Lung (tissue), 12 donors: ENCODE results near the gene TPR. TPM values are rescaled to one million over a fixed set of nuclear protein-coding genes. Genes with fewer than 3 reads are reported as not detected.
A peak's percentile ranks its signal among the peaks of the same experiment; 100 is the strongest.

Experiments used
- ATAC-seq: fragments of 200-7000 bp; cut with Tn5 transposase; one replicate; pipeline ENCODE4 v1.9.1; 2020; ENCODE audit warnings: moderate number of reproducible peaks; ENCODE audit not compliant: insufficient read depth, low FRiP score
- DNase-seq, 3 donors: peaks; one replicate each; pipeline ENCODE4 v3.0.0-alpha.2; 2013 to 2017
- H3K27ac ChIP-seq, 2 donors: one replicate each; pipeline ENCODE4 v1.5.1; 2013; ENCODE audit warnings: mild to moderate bottlenecking in 2 of 2, moderate library complexity in 2 of 2, control low read depth in 1 of 2, inconsistent platforms in 1 of 2, low read depth in 1 of 2, low read length in 1 of 2
- H3K27me3 ChIP-seq, 3 donors: one replicate each; pipeline ENCODE4 v1.5.1; 2013; ENCODE audit warnings: low read length in 2 of 3; ENCODE audit not compliant: control insufficient read depth in 3 of 3, insufficient read depth in 3 of 3
- H3K36me3 ChIP-seq, 4 donors: one replicate each; pipeline ENCODE4 v1.5.1; 2013; ENCODE audit warnings: low read length in 4 of 4, mild to moderate bottlenecking in 1 of 4, moderate library complexity in 1 of 4; ENCODE audit not compliant: control insufficient read depth in 4 of 4, insufficient read depth in 4 of 4
- H3K4me1 ChIP-seq, 5 donors: one replicate each; pipeline ENCODE4 v1.5.1; 2013; ENCODE audit warnings: low read length in 5 of 5, mild to moderate bottlenecking in 2 of 5, moderate library complexity in 1 of 5; ENCODE audit not compliant: control insufficient read depth in 5 of 5, insufficient read depth in 5 of 5
- H3K4me3 ChIP-seq: one replicate; pipeline ENCODE4 v1.5.1; 2013; ENCODE audit warnings: mild to moderate bottlenecking, control low read depth, moderate library complexity
- H3K9ac ChIP-seq, 2 donors: one replicate each; pipeline ENCODE4 v1.5.1; 2013; ENCODE audit warnings: low read length in 2 of 2, control low read depth in 1 of 2; ENCODE audit not compliant: insufficient read depth in 1 of 2
- H3K9me3 ChIP-seq, 4 donors: one replicate each; pipeline ENCODE4 v1.5.1; 2013; ENCODE audit warnings: low read length in 3 of 4, mild to moderate bottlenecking in 1 of 4, moderate library complexity in 1 of 4; ENCODE audit not compliant: control insufficient read depth in 4 of 4, insufficient read depth in 3 of 4
- WGBS, 2 donors: extraction: QIAGEN DNeasy Blood & Tissue Kit; methylation state at CpG; one replicate each; pipeline ENCODE4 v1.1.7; 2013; 5-methylcytosine and 5-hydroxymethylcytosine counted together
- polyA plus RNA-seq, 2 donors: library from polyadenylated mRNA; stranded (reverse); fragments of 200-250 nt; gene quantifications; one replicate each; pipeline ENCODE4 v1.2.1, GENCODE V29; 2013
- total RNA-seq, 2 donors: library from RNA; depleted of rRNA in 1 of 2; stranded (reverse); fragments of >200 nt in 1 of 2; gene quantifications; one replicate each; pipeline ENCODE4 v1.2.1, GENCODE V29; 2014 to 2021
- TF ChIP-seq, protein P1 (sequence below): IDR thresholded peaks from 2 replicates; pipeline ENCODE4 v1.5.1; 2012; ENCODE audit warnings: mild to moderate bottlenecking; ENCODE audit errors: control extremely low read depth, extremely low read depth
- donor health status: control.
- donor health status: control.
- donor health status: Bipolar disorder and iron deficiency.
- donor health status: healthy.
- donor health status: DM: yes; HTN: yes; CAD: no.

The TPR gene
- total and polyA plus RNA-seq, 4 donors = 19.3 to 128 (median 58.7) TPM

DNA sequence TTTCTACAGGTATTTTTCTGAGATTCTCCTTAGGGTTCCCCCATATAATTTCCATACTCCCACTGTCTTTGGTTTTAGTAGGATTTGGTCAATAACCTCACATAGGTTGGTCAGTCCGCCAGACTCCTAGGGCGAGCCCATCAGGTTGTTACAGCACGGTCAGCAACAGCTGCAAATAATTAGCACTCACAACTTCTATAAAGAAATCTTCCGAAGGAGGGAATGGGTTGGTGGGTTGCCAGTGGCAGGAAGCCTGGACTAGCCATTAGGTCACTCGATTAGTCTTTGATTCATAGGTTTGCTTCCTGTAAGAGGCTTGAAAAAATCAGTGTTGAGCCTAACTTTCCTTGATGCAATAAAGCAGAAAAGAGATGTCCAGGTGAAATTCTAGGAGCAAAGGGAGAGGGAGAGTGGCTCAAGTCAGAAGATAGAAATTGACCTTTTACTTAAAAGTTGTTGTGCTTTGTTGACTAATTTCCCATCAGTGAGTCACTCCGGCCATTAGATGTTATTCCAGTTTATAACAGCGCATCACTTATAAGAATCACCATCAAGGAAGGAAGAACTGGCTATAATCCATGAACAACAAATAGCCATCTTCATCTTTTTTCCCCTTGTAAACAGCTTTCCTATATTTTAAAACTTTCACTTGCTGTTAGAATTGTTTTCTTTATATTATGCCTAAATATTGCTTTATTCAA lies 88.3 kb downstream of the TPR start:
- H3K27me3 ChIP-seq = no peaks in the 10 kb centered on the region
- H3K9me3 ChIP-seq = no peaks in the 10 kb centered on the region
- no peak overlapping the region for H3K4me3 ChIP-seq
- no peak for DNase-seq
- no peaks in the 10 kb centered on the region for H3K36me3 ChIP-seq
- H3K27ac ChIP-seq = no peak overlapping the region
- TF ChIP-seq, protein P1, sequence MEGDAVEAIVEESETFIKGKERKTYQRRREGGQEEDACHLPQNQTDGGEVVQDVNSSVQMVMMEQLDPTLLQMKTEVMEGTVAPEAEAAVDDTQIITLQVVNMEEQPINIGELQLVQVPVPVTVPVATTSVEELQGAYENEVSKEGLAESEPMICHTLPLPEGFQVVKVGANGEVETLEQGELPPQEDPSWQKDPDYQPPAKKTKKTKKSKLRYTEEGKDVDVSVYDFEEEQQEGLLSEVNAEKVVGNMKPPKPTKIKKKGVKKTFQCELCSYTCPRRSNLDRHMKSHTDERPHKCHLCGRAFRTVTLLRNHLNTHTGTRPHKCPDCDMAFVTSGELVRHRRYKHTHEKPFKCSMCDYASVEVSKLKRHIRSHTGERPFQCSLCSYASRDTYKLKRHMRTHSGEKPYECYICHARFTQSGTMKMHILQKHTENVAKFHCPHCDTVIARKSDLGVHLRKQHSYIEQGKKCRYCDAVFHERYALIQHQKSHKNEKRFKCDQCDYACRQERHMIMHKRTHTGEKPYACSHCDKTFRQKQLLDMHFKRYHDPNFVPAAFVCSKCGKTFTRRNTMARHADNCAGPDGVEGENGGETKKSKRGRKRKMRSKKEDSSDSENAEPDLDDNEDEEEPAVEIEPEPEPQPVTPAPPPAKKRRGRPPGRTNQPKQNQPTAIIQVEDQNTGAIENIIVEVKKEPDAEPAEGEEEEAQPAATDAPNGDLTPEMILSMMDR = no peak
- H3K4me1 ChIP-seq = no peaks in the 10 kb centered on the region
- ATAC-seq = peak; percentile 25
- 90 to 93% methylated on average over 7 of the region's 7 CpGs for WGBS, 2 donors
- H3K9ac ChIP-seq = no peak overlapping the region

DNA sequence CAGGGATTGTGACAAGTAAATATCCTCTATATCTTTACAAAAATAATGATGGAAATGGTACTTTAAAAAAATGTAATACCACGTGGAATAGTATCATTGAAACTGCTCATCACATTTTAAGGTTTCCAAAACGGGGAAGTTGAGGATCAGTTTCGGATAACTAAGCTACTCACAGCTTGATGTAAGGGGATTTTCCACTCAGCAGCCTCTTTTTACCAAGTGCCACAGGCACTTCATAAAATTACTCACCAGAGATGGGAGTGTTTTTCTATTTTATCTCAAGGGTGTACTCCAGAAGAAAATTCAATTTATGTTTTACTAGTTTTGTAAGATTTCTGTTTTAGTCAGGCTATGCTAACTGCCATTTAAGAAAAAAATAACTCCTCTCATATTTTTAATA lies 91.7 kb downstream of the TPR start:
- Histone ChIP-seq H3K9me3 (no peaks in the 10 kb centered on the region), H3K36me3 (no peaks in the 10 kb centered on the region), H3K27ac (no peak overlapping the region), H3K4me1 (no peaks in the 10 kb centered on the region), H3K9ac (no peak overlapping the region), H3K27me3 (no peaks in the 10 kb centered on the region), H3K4me3 (no peak overlapping the region)
- WGBS, 2 donors = 61 to 70% methylated on average over 3 of the region's 3 CpGs
- TF ChIP-seq, protein P1 = no peak
- DNase-seq = no peak
- no peak for ATAC-seq

DNA sequence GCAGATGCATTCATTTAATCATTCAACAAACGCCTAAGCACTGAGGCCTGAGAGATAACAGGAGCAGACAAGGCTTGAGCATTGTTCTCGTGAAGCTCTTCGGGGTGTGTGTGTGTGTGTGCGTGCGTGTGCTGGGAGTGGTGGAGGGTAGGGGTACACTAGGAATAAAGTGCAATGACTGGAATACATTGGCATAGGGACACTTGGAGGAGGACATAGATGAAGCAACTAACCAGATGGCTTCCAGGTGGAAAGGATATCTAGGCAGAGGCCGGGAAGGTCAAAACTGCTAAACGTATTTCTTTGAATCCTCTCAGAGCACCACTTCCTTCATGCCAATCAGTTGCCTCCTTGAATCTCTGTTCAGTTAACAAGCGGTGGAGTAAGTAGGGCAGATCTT lies 92.6 kb downstream of the TPR start:
- Histone ChIP-seq H3K9ac (no peak overlapping the region), H3K27ac (no peak overlapping the region), H3K4me1 (no peaks in the 10 kb centered on the region), H3K4me3 (no peak overlapping the region), H3K36me3 (no peaks in the 10 kb centered on the region), H3K9me3 (no peaks in the 10 kb centered on the region), H3K27me3 (no peaks in the 10 kb centered on the region)
- DNase-seq = no peak
- no peak for ATAC-seq
- 72 to 83% methylated on average over 8 of the region's 8 CpGs for WGBS, 2 donors
- TF ChIP-seq, protein P1 = no peak

DNA sequence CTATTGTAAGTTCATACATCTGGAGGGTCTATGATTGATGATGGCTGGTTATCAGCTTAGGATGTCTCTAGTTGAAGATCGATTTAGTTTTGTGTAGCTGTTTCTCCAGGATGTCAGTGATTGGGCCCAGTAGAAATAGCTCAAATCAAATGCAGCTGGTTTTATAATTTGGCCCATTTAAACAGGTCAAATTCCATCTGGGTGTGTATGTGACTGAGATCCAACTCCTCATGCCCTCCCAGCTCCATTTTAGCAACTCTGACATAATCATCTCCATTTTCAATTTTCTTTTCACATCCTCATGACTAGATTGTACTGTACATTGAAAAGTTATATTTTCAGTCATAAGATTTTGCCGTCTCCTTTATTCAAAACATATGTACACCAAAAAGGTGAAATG lies 99.2 kb downstream of the TPR start:
- no peaks in the 10 kb centered on the region for H3K4me1 ChIP-seq
- DNase-seq (no peak), ATAC-seq (no peak)
- 86 to 95% methylated on average over 2 of the region's 2 CpGs for WGBS, 2 donors
- H3K36me3 ChIP-seq = no peaks in the 10 kb centered on the region
- H3K4me3 ChIP-seq = no peak overlapping the region
- no peak overlapping the region for H3K27ac ChIP-seq
- H3K9me3 ChIP-seq = no peaks in the 10 kb centered on the region
- no peak overlapping the region for H3K9ac ChIP-seq
- TF ChIP-seq, protein P1 = no peak
- no peaks in the 10 kb centered on the region for H3K27me3 ChIP-seq
